Endothelial cell (in vitro differentiated cells): ENCODE measurements around the gene AKAP13. TPM values are rescaled to one million over a fixed set of nuclear protein-coding genes. Genes with fewer than 3 reads are reported as not detected.

Experiments
- DNase-seq: peaks from one replicate; pipeline ENCODE4 v3.0.0; 2021; ENCODE audit warnings: low spot score
- H3K27ac Mint-ChIP-seq: one replicate; pipeline ENCODE4 v1.8.0; 2021; ENCODE audit warnings: mixed read lengths, inconsistent platforms; ENCODE audit not compliant: unreplicated experiment
- H3K27me3 Mint-ChIP-seq: one replicate; pipeline ENCODE4 v1.8.0; 2021; ENCODE audit warnings: mild to moderate bottlenecking, moderate library complexity, mixed read lengths, inconsistent platforms; ENCODE audit not compliant: unreplicated experiment
- H3K36me3 Mint-ChIP-seq: one replicate; pipeline ENCODE4 v1.8.0; 2021; ENCODE audit warnings: mild to moderate bottlenecking, low read depth, mixed read lengths, inconsistent platforms; ENCODE audit not compliant: unreplicated experiment
- H3K4me1 Mint-ChIP-seq: one replicate; pipeline ENCODE4 v1.8.0; 2021; ENCODE audit warnings: mild to moderate bottlenecking, mixed read lengths, inconsistent platforms; ENCODE audit not compliant: unreplicated experiment
- H3K4me3 Mint-ChIP-seq: one replicate; pipeline ENCODE4 v1.8.0; 2021; ENCODE audit warnings: mild to moderate bottlenecking, mixed read lengths, inconsistent platforms; ENCODE audit not compliant: unreplicated experiment
- H3K9me3 Mint-ChIP-seq: one replicate; pipeline ENCODE4 v1.8.0; 2021; ENCODE audit warnings: mixed read lengths, inconsistent platforms; ENCODE audit not compliant: unreplicated experiment
- total RNA-seq: library from RNA; stranded (reverse); fragmentation: NEBNext Ultra II Directional; extraction: Animal tissue kit (Norgen Biotek cat#: 25700); gene quantifications from one replicate; pipeline ENCODE4 v1.2.1, GENCODE V29; 2021; ENCODE audit not compliant: unreplicated experiment
- TF ChIP-seq, protein P1 (sequence below): fragments of 200-600 bp; sonication (generic); IDR thresholded peaks from one replicate; pipeline ENCODE4 v1.5.0; 2021; ENCODE audit warnings: antibody characterized with exemption; ENCODE audit not compliant: unreplicated experiment

The AKAP13 gene
- total RNA-seq, 1 donor from 2014 or later = 249 TPM

DNA sequence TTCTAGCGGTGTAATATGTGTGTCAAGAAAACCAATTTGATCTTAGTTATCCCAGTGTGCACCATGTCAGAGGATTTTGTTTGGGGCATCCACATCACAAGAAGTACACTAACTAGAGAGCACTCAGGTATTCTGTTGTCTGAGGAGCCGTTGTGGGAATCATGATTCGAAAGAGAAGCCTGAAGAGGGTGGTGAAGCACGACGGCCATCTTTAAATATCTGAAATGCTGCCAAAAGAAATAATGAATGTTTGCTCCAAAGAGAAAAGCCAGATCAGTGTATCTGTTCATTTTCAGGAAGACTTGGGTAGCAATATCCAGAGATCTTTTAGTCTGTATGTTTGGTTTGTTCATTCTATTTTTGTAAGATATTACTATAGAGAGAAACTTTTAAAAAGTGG lies 233.7 kb downstream of the AKAP13 start:
- no peak for DNase-seq
- Mint-ChIP-seq H3K4me1 (peaks cover 37% of the 10 kb centered on the region), H3K4me3 (no peak overlapping the region), H3K27ac (no peak overlapping the region), H3K36me3 (peaks cover 7% of the 10 kb centered on the region), H3K27me3 (peaks cover 3% of the 10 kb centered on the region), H3K9me3 (no peaks in the 10 kb centered on the region)
- TF ChIP-seq, protein P1, sequence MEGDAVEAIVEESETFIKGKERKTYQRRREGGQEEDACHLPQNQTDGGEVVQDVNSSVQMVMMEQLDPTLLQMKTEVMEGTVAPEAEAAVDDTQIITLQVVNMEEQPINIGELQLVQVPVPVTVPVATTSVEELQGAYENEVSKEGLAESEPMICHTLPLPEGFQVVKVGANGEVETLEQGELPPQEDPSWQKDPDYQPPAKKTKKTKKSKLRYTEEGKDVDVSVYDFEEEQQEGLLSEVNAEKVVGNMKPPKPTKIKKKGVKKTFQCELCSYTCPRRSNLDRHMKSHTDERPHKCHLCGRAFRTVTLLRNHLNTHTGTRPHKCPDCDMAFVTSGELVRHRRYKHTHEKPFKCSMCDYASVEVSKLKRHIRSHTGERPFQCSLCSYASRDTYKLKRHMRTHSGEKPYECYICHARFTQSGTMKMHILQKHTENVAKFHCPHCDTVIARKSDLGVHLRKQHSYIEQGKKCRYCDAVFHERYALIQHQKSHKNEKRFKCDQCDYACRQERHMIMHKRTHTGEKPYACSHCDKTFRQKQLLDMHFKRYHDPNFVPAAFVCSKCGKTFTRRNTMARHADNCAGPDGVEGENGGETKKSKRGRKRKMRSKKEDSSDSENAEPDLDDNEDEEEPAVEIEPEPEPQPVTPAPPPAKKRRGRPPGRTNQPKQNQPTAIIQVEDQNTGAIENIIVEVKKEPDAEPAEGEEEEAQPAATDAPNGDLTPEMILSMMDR = no peak

DNA sequence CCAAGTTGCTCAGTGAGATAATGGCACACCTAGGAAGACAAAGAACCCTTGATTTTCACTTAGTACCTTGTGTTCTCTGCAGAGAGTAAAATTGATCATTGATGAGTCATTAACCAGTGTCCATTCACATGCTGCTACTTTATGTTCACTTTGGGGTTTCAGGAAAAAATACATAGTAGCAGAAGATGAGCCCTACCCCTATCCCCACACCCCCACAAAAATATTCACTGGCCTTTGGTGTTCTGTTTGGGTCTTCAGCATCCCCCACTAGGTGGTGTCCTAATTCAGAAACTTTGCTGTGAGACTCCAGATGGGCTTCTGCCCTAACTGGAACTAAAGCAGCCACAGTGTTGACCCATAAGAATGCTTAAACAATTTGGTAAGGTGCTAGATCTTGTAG lies 235.5 kb downstream of the AKAP13 start:
- TF ChIP-seq, protein P1 = peak; percentile 53
- peak; percentile 39 for DNase-seq
- H3K9me3 Mint-ChIP-seq = no peaks in the 10 kb centered on the region
- peaks cover 33% of the 10 kb centered on the region for H3K4me1 Mint-ChIP-seq
- H3K4me3 Mint-ChIP-seq = no peak overlapping the region
- H3K27ac Mint-ChIP-seq = peak overlapping the region; percentile 30
- peaks cover 3% of the 10 kb centered on the region for H3K27me3 Mint-ChIP-seq
- H3K36me3 Mint-ChIP-seq = peaks cover 7% of the 10 kb centered on the region

DNA sequence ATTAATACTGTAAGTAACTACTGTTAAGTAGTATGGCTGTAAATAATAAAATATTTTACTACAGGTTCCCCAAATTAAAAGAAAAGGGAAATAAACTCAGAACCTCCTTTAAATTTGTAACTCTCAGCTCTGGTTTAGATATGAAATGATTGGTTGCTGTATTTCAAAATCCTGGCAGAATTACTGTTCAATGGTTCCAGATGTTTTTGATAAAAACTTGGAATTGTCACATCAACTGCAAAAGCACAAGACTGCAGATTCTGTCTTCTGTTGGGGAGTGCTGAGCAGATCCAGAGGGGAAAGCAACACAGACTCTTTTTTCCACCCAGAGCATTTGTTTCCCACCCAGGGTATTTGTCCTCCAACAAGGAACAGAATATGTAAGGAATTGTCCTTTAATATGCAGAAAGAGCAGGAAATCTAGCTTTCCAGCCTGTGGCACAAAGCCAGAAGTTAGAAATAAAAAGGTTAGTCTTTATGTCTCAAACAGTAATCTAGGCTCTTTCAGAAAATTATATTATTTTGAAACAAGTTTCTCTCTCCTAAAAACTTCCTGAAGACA lies 236.2 kb downstream of the AKAP13 start:
- H3K9me3 Mint-ChIP-seq = no peaks in the 10 kb centered on the region
- H3K27ac Mint-ChIP-seq = peak overlapping the region; percentile 7

DNA sequence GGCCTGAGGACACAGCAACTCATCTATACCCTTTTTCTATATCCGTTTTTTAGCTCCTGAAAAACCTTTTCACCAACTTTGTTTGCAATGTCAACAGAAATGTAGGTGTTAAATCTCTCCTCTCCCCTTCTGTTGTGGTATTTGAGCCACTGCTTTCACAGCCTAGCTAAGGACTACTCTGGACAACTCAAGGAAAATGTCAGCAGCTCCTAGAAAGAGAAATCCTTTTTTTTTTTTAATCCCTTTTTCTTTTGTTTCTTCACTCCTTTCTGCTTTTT lies 237.8 kb downstream of the AKAP13 start:
- Mint-ChIP-seq H3K9me3 (no peaks in the 10 kb centered on the region), H3K36me3 (no peaks in the 10 kb centered on the region), H3K27me3 (peaks cover 1% of the 10 kb centered on the region), H3K4me3 (no peak overlapping the region), H3K27ac (no peak overlapping the region), H3K4me1 (peaks cover 33% of the 10 kb centered on the region)
- no peak for DNase-seq
- TF ChIP-seq, protein P1 = no peak

More for the DNA sequence above, 236.2 kb downstream of the AKAP13 start:
- Mint-ChIP-seq H3K27me3 (peaks cover 2% of the 10 kb centered on the region), H3K4me1 (peaks cover 26% of the 10 kb centered on the region), H3K36me3 (peaks cover 3% of the 10 kb centered on the region), H3K4me3 (no peak overlapping the region)
- DNase-seq = no peak
- TF ChIP-seq, protein P1 = no peak

DNA sequence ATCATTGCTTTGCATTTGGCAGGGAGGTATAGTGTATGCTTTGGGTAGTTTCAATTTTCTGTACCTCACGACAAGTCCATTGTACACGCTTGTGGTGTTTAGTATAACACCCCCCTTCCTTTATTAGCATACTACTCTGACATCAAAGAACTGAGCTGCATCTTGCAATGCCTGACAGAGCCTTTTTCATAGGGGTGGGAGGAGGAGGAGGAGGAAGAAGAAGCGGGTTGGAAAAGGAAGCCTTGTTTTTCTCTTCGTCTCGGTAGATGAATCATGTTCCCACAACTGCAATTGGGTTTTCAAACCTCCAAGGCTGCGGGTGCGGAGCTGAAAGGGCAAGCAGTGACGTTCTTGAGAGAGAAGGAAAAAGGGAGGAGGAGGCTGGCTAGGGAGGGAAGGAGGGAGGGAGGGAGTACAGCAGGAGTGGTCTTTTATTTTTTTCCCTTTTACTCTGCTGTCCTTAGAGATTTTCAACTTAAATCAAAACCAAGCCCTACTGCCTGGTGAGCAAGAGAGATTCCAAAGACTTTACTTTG lies 238.6 kb downstream of the AKAP13 start:
- TF ChIP-seq, protein P1 = no peak
- no peaks in the 10 kb centered on the region for H3K36me3 Mint-ChIP-seq
- H3K9me3 Mint-ChIP-seq = no peaks in the 10 kb centered on the region
- no peak overlapping the region for H3K27ac Mint-ChIP-seq
- H3K27me3 Mint-ChIP-seq = peaks cover 1% of the 10 kb centered on the region
- no peak for DNase-seq
- H3K4me1 Mint-ChIP-seq = peaks cover 39% of the 10 kb centered on the region
- H3K4me3 Mint-ChIP-seq = no peak overlapping the region
